Measurements from ENCODE around the gene IFNA17. TPM values are rescaled to one million over a fixed set of nuclear protein-coding genes. Genes with fewer than 3 reads are reported as not detected.
"Not testable (repeated sequence)": the region's sequence is repeated elsewhere in the genome, so short reads cannot be mapped to it uniquely, and the experiment has no call there.

The IFNA17 gene
- total RNA-seq, 2 experiments from 2014 or later = not detected

DNA sequence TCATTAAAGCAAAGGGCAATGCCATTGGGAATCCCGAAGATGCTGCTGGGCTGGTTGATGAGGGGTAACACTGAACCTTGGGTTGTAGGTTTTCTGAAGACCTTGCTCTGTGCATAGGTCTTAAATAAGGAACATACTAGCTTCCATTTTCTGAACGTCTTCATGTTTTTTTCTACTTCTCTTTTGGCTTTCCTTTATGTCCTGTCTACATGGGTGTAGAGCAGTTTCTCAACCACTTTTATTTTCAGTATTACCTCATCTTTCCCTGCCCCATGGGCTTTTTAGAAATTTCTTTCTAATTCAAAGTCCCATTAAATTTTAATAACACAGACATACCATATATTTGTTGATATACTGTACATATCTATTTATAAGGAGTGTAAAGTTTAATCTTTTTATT, 11.9 kb upstream of the IFNA17 start, which contains the start of gene IFNA14:
Gene IFNA14 (minus strand): TSS at position 95 of the 400 bp plus-strand sequence. CDS start 70 bp downstream, at position 25.
- H3K4me1 Mint-ChIP-seq (ENCODE audit: low read depth) = peaks cover 15% of the 10 kb centered on the region
- ATAC-seq (no peak), DNase-seq (no peak)
- H3K4me3 Mint-ChIP-seq = no peak within 1 kb of the TSS
- no peak within 1 kb of the TSS for H3K27ac Mint-ChIP-seq
- H3K27me3 Mint-ChIP-seq (ENCODE audit: low read depth) = peaks cover 30% of the 10 kb centered on the region
- ChIA-PET CTCF (interaction anchor here (0.9 to 1.0 kb wide), 2 partner anchors 13 to 45 kb away, joined by 4 read pairs; no protein-coding TSS in a partner anchor), POLR2A (no interaction called here)
- no peaks in the 10 kb centered on the region for H3K9me3 Mint-ChIP-seq (ENCODE audit: insufficient read depth)
- H3K36me3 Mint-ChIP-seq (ENCODE audit: low read depth) = no peaks in the 10 kb centered on the region

DNA sequence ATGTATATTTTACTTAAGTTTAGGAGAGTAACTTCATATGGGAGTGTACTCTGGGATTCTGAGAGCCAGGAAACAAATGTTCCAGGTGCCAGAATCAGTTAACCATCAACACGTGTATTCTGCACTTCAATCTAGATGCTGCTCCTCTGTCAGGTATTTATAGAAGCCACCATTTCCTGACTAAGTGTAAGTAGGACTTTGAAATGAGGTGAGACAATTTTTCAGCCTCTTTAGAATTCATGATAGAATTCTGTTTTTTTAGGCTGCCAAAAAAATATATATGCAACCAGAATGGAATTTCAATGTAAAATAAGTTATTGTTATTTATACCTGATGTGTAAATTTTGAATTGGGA, 8.3 kb upstream of the IFNA17 start:
- H3K27me3 Mint-ChIP-seq (ENCODE audit: low read depth) = peaks cover 18% of the 10 kb centered on the region
- POLR2A ChIA-PET = interaction anchor here (0.6 kb wide), 1 partner anchor 33 kb away, joined by 3 read pairs; no protein-coding TSS in a partner anchor
- H3K36me3 Mint-ChIP-seq (ENCODE audit: low read depth); H3K27ac Mint-ChIP-seq; ATAC-seq; H3K9me3 Mint-ChIP-seq (ENCODE audit: insufficient read depth); H3K4me3 Mint-ChIP-seq; DNase-seq; H3K4me1 Mint-ChIP-seq (ENCODE audit: low read depth): not testable (repeated sequence)
- CTCF ChIA-PET = interaction anchor here (0.7 to 3.3 kb wide), 51 partner anchors 10 to 697 kb away, joined by 3 to 24 read pairs (median 4); partner anchors contain the start of gene KLHL9

DNA sequence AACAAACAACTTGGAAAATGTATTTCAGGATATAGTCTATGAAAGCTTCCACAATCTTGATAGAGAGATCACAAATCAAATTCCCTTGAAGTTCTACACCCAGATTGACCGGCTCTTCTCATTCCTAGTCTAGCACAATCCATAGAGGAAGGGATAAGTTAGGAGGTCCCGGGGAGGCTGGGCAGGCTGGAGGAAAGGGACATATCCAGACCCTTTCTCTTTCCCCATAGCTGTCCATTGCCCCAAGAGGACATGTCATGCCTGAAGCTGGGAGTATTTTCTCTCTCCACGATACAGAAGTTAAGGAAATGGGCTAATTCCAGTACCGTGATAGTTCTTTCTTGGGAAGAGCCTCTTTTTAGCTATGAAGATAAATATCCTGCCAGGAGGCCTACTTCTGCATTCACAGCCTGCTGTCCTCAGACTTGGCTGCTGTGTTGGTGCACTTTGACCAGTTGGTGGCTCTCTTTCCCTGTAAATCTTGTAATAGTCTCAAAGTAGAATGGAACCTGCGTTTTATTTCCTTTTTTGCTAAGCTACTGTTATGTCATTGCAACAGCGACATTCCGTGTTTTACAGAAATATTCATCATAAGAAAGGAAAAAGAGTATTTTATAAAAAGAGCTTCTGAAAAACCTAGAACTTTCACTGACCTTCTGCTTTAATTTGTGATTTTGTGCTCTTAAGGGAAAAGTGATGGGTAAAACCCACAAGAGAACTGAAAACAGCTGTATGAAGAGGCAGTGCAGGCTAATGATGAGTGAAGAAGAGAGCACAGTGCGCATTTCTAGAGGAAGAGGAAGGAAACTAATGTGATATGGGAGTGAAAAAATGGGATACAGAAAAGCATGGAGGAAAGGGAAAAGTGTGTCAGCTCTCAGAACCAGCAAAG, 7.7 kb upstream of the IFNA17 start:
- DNase-seq = peak; percentile 54
- not testable (repeated sequence) for H3K36me3 Mint-ChIP-seq (ENCODE audit: low read depth); H3K4me3 Mint-ChIP-seq; H3K4me1 Mint-ChIP-seq (ENCODE audit: low read depth); H3K9me3 Mint-ChIP-seq (ENCODE audit: insufficient read depth); H3K27ac Mint-ChIP-seq
- H3K27me3 Mint-ChIP-seq (ENCODE audit: low read depth) = peaks cover 14% of the 10 kb centered on the region
- POLR2A ChIA-PET = interaction anchor here (0.6 kb wide), 1 partner anchor 32 kb away, joined by 3 read pairs; no protein-coding TSS in a partner anchor
- peak; percentile 82 for ATAC-seq
- CTCF ChIA-PET = interaction anchor here (0.6 to 3.3 kb wide), 56 partner anchors 10 to 1464 kb away, joined by 3 to 24 read pairs (median 4); partner anchors contain the start of gene KLHL9

DNA sequence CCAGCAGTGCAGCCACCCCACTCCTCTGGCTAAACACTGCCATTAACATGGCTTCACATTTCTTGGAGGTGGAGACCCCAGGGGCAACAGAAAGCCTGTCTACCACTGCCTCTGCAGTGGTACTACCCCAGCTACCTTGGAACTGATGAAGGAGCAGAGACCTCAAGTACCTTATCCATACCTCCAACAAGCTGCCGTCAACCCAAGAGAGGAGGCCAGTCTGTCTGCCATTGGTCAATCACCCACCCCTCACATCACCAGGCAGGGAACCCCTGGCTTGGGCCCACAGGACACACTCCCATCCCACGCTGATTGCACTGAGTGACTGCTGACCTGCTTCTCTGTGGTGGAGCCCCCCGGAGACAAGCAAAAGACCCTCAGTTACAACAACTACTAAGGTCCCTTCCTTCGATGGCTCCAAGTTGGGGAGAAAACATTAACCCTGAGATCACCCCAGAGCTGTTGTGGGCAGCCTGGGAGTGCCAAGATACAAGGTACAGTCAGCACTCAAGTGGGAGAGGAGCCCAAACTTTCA, 6.2 kb upstream of the IFNA17 start:
- Mint-ChIP-seq H3K4me3 (no peak overlapping the region), H3K9me3 (ENCODE audit: insufficient read depth) (no peaks in the 10 kb centered on the region), H3K27me3 (ENCODE audit: low read depth) (peaks cover 13% of the 10 kb centered on the region), H3K36me3 (ENCODE audit: low read depth) (no peaks in the 10 kb centered on the region), H3K4me1 (ENCODE audit: low read depth) (peaks cover 10% of the 10 kb centered on the region), H3K27ac (no peak overlapping the region)
- CTCF ChIA-PET = interaction anchor here (1.0 to 3.3 kb wide), 5 partner anchors 18 to 222 kb away, joined by 3 to 24 read pairs (median 6); no protein-coding TSS in a partner anchor
- DNase-seq = no peak
- POLR2A ChIA-PET = interaction anchor here (1.0 kb wide), 1 partner anchor 17 kb away, joined by 3 read pairs; no protein-coding TSS in a partner anchor
- no peak for ATAC-seq

DNA sequence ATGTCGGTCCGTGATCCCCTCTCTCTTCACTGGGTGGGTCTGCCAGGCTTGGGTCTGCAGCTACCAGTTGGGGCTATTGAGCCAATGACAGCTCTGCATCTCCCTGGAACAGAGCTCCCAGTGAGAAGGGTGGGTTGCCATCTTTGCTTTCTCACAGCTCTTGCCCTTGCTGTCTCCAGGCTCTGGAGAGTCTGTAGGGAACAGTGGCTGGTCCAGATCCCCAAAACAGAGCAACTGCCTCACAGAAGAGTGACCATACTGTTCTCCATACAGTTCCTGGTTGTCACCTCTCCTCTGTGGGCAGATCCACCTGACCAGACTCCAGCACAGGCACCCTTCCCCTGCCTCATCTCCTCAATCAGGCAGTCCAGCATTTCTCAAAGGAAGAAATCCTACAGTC, 5.2 kb upstream of the IFNA17 start:
- Mint-ChIP-seq H3K27ac (no peak overlapping the region), H3K4me1 (ENCODE audit: low read depth) (peaks cover 10% of the 10 kb centered on the region), H3K27me3 (ENCODE audit: low read depth) (peaks cover 9% of the 10 kb centered on the region), H3K4me3 (no peak overlapping the region), H3K36me3 (ENCODE audit: low read depth) (no peaks in the 10 kb centered on the region), H3K9me3 (ENCODE audit: insufficient read depth) (no peaks in the 10 kb centered on the region)
- ATAC-seq (no peak), DNase-seq (no peak)
- POLR2A ChIA-PET = interaction anchor here (0.7 kb wide), 1 partner anchor 534 kb away, joined by 3 read pairs; no protein-coding TSS in a partner anchor
- CTCF ChIA-PET = interaction anchor here (1.5 to 3.3 kb wide), 2 partner anchors 19 to 38 kb away, joined by 5 to 24 read pairs; no protein-coding TSS in a partner anchor

DNA sequence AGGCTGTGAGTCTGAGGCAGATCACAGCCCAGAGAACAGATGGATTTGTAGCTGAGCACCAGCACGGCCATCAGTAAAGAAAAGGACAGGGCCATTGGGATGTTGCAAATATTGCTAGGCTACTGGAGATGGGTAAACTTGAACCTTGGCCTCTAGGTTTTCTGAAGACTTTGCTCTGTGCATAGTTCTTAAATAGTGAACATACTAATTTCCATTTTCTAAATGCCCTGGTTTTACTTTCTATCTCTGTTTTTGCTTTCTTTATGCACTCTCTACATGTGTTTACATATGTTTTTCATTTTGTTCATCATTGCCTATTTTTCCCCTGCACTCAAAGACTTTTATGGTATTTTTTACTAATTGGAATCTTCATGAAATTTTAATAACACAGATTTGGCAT, 10.8 kb downstream of the IFNA17 start, which contains the start of gene IFNA16:
Gene IFNA16 (minus strand): TSS at position 101 of the 400 bp plus-strand sequence. CDS start 6 bp downstream, at position 95.
- H3K9me3 Mint-ChIP-seq (ENCODE audit: insufficient read depth); H3K4me1 Mint-ChIP-seq (ENCODE audit: low read depth); H3K27ac Mint-ChIP-seq; H3K36me3 Mint-ChIP-seq (ENCODE audit: low read depth); ATAC-seq; H3K4me3 Mint-ChIP-seq; DNase-seq: not testable (repeated sequence)
- CTCF ChIA-PET = interaction anchor here (1.1 kb wide), 1 partner anchor 19 kb away, joined by 6 read pairs; no protein-coding TSS in a partner anchor
- H3K27me3 Mint-ChIP-seq (ENCODE audit: low read depth) = peaks cover 41% of the 10 kb centered on the region
- POLR2A ChIA-PET = interaction anchor here (0.6 kb wide), 1 partner anchor 17 kb away, joined by 3 read pairs; no protein-coding TSS in a partner anchor

DNA sequence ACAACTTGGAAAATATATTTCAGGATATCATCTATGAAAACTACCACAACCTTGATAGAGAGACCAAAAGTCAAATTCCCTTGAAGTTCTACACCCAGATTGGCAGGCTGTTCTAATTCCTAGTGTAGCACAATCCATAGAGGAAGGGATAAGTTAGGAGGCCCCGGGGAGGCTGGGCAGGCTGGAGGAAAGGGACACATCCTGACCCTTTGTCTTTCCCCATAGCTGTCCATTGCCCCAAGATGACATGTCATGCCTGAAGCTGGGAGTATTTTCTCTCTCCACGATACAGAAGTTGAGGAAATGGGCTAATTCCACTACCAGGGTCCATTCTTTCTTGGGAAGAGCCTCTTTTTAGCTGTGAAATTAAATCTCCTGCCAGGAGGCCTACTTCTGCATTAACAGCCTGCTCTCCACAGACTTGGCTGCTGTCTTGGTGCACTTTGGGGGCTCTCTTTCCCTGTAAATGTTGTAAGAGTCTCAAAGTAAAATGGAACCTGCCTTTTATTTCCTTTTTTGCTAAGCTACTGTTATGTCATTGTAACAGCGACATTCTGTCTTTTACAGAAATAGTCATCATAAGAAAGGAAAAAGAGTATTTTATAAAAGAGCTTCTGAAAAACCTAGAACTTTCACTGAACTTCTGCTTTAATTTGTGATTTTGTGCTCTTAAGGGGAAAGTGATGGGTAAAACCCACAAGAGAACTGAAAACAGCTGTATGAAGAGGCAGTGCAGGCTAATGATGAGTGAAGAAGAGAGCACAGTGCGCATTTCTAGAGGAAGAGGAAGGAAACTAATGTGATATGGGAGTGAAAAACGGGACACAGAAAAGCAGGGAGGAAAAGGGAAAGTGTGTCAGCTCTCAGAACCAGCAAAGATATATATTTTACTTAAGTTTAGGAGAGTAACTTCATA, 14.4 kb downstream of the IFNA17 start:
- H3K4me3 Mint-ChIP-seq; H3K36me3 Mint-ChIP-seq (ENCODE audit: low read depth); H3K9me3 Mint-ChIP-seq (ENCODE audit: insufficient read depth); H3K27ac Mint-ChIP-seq; H3K4me1 Mint-ChIP-seq (ENCODE audit: low read depth); POLR2A ChIA-PET; DNase-seq: not testable (repeated sequence)
- peaks cover 25% of the 10 kb centered on the region for H3K27me3 Mint-ChIP-seq (ENCODE audit: low read depth)
- CTCF ChIA-PET = interaction anchor here (0.7 to 1.8 kb wide), 20 partner anchors 9 to 1317 kb away, joined by 3 to 16 read pairs (median 4); no protein-coding TSS in a partner anchor
- ATAC-seq = peak; percentile 57

DNA sequence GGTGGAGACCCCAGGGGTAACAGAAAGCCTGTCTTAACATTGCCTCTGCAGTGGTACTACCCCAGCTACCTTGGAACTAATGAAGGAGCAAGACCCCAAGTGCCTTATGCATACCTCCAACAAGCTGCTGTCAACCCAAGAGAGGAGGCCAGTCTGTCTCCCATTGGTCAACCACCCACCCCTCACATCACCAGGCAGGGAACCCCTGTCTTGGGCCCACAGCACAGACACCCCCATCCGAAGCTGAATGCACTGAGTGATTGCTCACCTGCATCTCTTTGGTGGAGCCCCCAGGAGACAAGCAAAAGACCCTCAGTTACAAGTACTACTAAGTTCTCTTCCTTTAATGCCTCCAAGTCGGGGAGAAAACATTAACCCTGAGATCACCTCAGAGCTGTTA, 15.9 kb downstream of the IFNA17 start:
- H3K9me3 Mint-ChIP-seq (ENCODE audit: insufficient read depth); H3K27ac Mint-ChIP-seq; DNase-seq; ATAC-seq; H3K36me3 Mint-ChIP-seq (ENCODE audit: low read depth); H3K4me3 Mint-ChIP-seq; H3K4me1 Mint-ChIP-seq (ENCODE audit: low read depth); POLR2A ChIA-PET: not testable (repeated sequence)
- H3K27me3 Mint-ChIP-seq (ENCODE audit: low read depth) = peaks cover 15% of the 10 kb centered on the region
- CTCF ChIA-PET = interaction anchor here (1.3 to 2.1 kb wide), 3 partner anchors 17 to 222 kb away, joined by 4 to 9 read pairs (median 4); no protein-coding TSS in a partner anchor

DNA sequence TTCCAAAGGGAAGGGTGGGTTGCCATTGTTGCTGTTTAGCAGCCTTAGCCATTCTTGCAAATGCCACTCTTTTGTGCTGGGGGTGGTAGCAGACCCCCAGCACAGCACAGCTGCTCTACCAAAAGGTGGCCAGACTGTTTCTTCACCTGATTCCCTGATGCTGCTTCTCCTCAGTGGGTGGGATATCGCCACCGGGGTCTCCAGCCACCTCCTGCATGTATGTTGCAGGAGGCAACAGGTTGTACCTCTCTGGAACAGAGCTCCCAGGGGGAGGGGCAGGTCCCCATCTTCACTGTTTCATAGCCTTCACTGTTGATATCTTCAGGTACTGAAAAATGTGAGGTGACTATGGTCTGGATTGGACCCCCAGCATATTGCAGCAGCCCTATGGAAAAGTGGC, 17.2 kb downstream of the IFNA17 start:
- H3K27me3 Mint-ChIP-seq (ENCODE audit: low read depth) = peaks cover 10% of the 10 kb centered on the region
- not testable (repeated sequence) for H3K27ac Mint-ChIP-seq; H3K4me1 Mint-ChIP-seq (ENCODE audit: low read depth); H3K4me3 Mint-ChIP-seq; H3K9me3 Mint-ChIP-seq (ENCODE audit: insufficient read depth); ATAC-seq; DNase-seq; H3K36me3 Mint-ChIP-seq (ENCODE audit: low read depth)
- CTCF ChIA-PET = interaction anchor here (2.1 kb wide), 1 partner anchor 15 kb away, joined by 9 read pairs; no protein-coding TSS in a partner anchor
- POLR2A ChIA-PET = interaction anchor here (0.6 kb wide), 1 partner anchor 448 kb away, joined by 3 read pairs; no protein-coding TSS in a partner anchor

DNA sequence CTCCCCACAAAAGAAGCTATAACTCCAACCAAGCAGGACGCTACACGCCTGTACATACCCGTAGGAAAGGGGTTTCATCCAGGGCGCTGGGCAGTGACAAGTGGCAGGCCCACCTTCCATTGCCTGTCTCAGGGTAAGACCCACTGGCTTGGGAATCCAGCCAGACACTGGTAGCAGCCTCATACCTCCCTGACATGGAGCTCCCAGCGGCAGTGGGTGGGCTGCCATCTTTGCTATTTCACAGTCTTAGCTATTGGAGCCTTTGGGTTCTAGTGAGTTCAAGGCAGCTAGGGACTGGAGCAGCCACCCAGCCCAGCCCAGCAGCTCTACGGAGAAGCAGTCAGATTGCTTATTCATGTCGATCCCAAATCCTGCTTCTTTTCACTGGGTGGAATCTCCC, 17.7 kb downstream of the IFNA17 start:
- no peak for ATAC-seq
- DNase-seq = no peak
- no peaks in the 10 kb centered on the region for H3K9me3 Mint-ChIP-seq (ENCODE audit: insufficient read depth)
- no peak overlapping the region for H3K4me3 Mint-ChIP-seq
- ChIA-PET CTCF (no interaction called here), POLR2A (interaction anchor here (0.6 kb wide), 1 partner anchor 448 kb away, joined by 3 read pairs; no protein-coding TSS in a partner anchor)
- H3K36me3 Mint-ChIP-seq (ENCODE audit: low read depth) = no peaks in the 10 kb centered on the region
- peaks cover 9% of the 10 kb centered on the region for H3K27me3 Mint-ChIP-seq (ENCODE audit: low read depth)
- H3K4me1 Mint-ChIP-seq (ENCODE audit: low read depth) = peaks cover 3% of the 10 kb centered on the region
- H3K27ac Mint-ChIP-seq = no peak overlapping the region

DNA sequence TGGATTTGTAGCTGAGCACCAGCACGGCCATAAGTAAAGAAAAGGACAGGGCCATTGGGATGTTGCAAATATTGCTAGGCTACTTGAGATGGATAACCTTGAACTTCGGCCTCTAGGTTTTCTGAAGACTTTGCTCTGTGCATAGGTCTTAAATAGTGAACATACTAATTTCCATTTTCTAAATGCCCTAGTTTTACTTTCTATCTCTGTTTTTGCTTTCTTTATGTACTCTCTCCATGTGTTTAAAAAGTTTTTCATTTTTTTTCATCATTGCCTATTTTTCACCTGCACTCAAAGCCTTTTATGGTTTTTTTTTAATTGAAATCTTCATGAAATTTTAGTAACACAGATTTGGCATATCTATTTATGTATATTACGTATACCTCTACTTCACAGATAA, 21.0 kb downstream of the IFNA17 start, which contains the start of gene IFNA10:
Gene IFNA10 (minus strand): TSS at position 101 of the 400 bp plus-strand sequence. CDS start 46 bp downstream, at position 55.
- peaks cover 17% of the 10 kb centered on the region for H3K27me3 Mint-ChIP-seq (ENCODE audit: low read depth)
- H3K27ac Mint-ChIP-seq; H3K36me3 Mint-ChIP-seq (ENCODE audit: low read depth); H3K4me1 Mint-ChIP-seq (ENCODE audit: low read depth); POLR2A ChIA-PET; H3K4me3 Mint-ChIP-seq; DNase-seq; ATAC-seq; H3K9me3 Mint-ChIP-seq (ENCODE audit: insufficient read depth): not testable (repeated sequence)
- CTCF ChIA-PET = interaction anchor here (1.2 kb wide), 1 partner anchor 12 kb away, joined by 5 read pairs; no protein-coding TSS in a partner anchor
